Glomerular visceral epithelial cell (primary cell): ENCODE results near the gene WFIKKN2.

Source experiments
- DNase-seq: peaks from one replicate; pipeline ENCODE4 v3.0.0-alpha.2; 2016; ENCODE audit errors: extremely low spot score

Gene WFIKKN2

DNA sequence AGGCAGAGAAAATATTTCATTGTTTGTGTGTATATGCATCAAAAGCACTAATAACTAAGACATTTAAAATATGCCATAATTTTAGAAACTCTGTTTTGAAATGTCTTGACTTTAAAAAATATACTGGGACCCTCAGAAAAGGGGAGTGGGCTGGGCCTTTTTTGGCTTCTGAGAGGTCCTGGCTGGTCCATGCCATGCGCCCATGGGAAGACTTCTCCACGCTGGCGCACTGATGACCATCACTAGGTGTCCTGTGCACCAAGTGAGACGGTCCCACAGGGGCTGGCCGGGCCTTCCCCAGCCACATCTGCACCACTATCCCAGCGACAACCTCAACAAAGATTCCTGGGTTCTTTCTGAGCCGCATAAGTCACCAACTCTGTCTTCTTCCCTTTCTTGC is 27.0 kb upstream of the WFIKKN2 start:
- DNase-seq = no peak

DNA sequence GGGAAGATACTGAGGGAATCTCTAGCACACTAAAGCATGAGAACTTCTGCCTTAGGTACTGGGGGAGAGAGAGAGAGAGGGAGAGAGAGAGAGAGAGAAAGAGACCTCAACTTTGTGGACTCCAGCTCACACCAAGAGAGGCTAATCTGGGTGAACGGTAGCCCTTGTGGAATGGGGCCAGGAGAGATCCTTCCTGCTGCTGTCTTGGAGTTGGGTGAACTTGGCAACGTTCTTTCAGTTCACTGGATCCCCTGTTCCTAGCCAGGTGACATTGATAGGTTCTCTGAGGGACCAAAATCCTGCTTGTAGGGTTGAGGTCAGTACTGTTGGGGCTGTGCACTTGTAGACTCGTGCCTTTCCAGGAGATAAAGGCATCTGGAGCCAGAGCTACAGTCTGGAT is 26.5 kb upstream of the WFIKKN2 start:
- no peak for DNase-seq

DNA sequence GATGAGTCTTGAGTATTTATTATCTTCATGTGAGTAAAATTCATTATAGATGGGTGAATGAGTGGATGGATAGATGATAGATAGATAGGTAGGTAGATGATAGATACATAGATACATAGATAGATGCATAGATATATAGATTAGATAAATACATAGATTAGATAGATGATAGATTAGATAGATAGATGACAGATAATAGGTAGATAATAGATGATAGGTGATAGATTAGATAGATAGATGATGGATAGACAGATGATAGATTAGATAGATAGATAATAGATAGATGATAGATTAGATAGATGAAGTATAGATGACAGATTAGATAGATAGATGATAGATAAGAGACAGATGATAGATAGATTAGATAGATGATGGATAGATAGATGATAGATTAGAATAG is 21.8 kb upstream of the WFIKKN2 start:
- DNase-seq = no peak

DNA sequence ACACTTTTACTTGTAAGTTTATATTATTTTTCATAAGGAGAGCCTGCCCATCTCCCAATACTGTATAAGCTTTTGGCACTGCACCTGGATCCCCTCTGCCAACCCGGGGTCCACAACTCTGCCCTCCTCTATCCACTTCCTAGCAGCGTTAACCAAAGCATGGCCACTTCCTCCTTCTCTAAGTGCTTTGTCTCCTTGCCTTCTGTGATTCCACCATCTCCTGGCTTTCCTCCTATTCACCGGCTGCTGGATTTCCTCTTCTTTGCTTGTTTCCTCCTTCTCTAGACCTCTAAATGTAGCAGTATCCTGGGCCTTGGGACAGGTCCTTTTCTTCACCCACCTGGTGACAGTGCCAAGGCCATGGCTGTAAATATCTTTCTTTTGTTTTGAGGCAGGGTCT is 20.0 kb upstream of the WFIKKN2 start:
- no peak for DNase-seq

DNA sequence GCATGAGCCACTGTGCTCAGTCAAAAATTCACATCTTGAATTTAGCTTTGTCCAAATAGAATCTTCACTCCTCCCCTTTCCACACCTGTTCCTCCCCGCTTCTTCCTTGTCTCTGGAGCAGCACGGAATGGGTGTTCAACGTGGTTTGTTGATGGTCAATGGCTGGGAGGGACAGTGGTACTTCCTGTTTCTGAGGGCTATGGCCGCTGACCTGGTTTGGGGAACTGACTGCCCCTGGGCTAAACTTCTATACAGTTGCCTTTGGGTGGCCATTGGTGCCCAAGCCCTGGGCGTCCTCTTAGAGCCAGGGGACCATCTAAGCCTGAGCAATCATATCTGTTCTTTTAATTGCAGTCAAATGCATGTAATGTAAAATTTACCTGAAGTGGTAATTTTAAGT is 19.1 kb upstream of the WFIKKN2 start:
- no peak for DNase-seq

DNA sequence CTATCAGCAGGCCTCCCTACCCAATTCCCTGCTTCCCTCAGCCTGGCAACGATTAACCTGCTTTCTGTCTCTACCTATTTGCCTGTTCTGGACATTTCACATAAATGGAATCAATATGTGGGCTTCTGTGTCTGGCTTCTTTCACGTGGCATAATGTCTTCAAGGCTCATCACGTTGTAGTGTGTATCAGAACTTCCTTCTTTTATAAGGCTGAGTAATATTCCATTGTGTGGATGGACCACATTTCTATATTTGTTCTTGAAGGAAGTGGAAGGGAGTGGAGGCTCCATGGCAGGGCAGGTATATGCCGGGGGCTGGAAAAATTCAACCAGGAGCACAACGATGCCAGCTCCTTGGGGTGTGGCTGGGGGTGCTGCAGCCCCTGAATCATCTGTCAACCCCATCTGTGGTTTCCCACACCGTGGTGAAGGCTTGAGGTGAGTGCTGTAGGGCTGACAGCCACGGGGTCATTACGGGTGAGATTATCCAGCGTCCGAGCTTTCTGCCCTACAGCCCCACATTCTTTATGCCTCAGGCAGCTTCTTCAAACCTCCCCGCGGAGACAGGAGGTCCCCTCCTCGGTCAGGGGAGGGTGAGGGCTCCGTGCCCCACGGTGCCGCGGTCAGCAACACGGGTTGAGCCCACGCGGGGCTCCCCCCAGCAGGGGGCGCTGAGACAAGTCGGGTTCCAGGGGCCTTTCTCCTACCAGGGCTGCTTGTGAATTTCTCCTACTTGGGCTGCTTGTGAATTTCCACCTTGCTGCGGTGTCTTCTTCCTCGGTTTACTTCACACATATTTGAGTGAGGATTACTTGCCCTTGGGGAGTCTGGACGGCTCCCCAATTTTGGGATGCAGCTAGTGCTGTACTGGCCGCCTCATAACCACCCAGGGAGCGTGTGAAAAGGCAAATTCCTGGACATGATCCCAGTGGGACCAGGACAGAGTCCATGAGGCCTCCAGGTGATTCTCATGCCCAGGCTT is 18.3 kb upstream of the WFIKKN2 start:
- peak; percentile 16 for DNase-seq

DNA sequence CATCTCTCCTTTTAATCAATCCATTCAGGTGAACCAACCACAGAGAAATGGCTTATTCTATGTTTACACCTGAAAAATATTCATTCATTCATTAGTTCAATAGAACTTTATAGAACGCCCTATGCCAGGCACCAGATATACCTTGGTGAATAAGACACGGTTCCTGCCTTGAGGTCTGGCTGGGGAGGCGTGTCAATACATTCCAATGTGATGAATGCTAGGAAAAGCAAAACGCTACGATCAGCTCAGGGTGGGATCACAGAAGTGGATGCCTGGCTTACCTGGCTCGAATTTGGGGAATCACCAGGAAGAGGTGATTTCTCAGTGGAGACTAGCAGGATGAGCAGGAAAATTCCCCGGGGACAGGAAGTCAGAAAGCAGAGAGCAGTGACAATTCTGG is 17.5 kb upstream of the WFIKKN2 start:
- peak; percentile 57 for DNase-seq

DNA sequence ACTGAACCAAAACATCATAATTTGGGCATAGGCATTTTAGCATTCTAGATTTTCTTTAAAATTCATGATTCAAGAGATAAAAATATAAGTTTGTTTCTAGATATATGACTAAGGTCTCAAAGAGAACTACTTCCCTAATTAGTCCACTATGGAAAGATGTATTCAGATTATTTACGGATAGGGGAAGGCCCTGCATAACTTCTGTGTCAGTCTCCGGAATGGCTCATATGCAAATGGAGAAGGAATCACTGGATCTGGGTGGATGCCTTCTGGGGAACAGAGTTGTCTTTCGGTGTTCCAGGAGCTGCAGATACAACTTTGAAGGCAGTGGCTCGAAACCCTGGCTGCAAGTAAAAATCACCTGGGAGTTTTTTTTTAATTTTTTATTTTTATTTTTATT is 17.1 kb upstream of the WFIKKN2 start:
- no peak for DNase-seq

DNA sequence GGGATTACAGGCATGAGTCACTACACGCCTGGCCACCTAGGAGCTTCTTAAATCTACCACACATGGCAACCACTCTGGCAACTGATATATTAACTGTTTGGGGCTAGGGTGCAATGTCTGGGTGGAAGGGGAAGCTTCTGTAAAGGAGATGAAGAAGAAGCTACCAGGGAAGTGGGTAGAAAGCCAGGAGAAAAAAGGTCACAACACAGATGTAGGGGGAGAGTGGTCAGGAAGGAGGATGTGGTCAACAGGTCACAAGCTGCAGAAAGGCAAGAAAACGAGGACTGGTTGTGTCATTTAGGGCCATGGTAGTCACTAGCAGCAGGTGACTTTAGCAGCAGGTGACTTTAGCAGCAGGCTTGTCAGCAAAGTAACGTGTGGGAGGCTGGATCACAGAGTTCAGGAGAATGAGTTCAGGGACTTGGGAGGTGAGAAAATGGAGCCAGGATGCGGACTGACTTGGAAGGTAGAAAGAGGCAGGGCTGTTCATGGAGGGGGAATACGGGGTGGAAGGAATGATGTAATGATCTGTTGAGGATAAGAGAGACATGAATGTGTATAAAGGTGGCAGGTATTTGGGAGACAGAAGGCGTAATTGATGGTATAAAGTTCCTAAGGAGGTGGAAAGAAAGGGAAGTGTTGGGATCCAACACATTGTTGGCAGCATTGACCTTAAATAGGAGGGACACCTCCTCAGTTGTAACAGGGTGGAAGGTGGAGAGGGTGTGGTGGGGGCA is 16.3 kb upstream of the WFIKKN2 start:
- peak; percentile 44 for DNase-seq

DNA sequence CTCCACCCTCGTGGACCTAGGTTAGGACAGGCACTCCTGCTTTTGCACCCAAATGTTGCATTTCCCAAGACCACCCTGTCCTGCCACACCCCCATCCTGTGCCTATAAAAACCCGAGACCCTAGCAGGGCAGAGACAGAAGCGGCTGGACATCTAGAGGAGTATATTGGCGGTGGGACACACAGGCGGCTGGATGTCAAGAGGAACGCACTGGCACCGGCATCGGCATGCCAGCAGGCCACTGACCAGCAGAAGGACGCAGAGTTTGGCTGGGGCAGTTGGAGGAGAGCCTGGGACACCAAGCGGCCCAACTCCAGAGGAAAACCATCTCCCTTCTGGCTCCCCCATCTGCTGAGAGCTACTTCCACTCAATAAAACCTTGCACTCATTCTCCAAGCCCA is 14.7 kb upstream of the WFIKKN2 start:
- DNase-seq = no peak

DNA sequence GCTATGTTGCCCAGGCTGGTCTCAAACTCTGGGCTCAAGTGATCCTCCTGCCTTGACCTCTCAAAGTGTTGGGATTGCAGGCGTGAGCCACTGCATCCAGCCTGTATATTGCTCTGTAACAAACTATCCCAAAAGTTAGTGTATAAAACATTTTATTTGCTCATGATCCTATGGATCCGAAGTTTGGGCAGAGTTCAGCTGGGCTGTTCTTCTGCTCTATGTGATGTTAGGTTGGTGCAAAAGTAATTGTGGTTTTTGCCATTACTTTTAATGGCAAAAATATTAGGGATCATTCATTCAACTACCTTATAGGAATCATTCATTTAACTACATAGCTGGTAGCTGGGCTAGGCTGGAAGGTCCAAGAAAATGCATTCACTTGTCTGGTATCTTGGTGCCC is 12.8 kb upstream of the WFIKKN2 start:
- no peak for DNase-seq

DNA sequence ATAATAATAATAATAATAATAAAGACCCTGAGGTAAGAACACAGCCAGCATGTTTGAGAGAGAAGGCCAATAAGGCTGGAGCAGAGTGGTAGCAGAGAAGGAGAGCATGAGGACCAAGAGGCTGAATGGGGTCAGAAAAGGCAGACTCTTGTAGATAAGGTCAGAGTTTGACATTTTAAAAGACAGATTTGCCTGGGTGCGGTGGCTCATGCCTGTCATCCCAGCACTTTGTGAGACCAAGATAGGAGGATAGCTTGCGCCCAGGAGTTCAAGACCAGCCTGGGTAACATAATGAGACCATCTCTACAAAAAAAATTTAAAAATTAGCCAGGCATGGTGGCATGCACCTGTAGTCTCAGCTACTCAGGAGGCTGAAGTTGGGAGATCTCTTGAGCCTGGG is 11.0 kb upstream of the WFIKKN2 start:
- DNase-seq = no peak

DNA sequence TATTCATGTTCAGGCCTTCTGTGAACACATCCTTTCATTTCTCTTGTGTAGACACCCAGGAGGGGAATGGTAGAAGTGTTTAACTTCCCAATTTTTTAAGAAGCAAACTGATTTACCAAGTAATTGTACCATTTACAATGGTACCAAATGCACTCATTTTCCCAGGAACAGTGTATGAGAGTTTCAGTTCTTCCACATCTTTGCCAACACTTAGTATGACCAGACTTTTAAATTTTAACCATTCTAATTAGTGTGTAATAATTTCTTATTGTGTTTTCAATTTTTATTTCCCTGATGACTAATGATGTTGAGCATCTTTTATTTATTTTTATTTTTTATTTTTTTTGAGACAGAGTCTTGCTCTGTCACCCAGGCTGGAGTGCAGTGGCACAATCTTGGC is 10.2 kb upstream of the WFIKKN2 start:
- no peak for DNase-seq

DNA sequence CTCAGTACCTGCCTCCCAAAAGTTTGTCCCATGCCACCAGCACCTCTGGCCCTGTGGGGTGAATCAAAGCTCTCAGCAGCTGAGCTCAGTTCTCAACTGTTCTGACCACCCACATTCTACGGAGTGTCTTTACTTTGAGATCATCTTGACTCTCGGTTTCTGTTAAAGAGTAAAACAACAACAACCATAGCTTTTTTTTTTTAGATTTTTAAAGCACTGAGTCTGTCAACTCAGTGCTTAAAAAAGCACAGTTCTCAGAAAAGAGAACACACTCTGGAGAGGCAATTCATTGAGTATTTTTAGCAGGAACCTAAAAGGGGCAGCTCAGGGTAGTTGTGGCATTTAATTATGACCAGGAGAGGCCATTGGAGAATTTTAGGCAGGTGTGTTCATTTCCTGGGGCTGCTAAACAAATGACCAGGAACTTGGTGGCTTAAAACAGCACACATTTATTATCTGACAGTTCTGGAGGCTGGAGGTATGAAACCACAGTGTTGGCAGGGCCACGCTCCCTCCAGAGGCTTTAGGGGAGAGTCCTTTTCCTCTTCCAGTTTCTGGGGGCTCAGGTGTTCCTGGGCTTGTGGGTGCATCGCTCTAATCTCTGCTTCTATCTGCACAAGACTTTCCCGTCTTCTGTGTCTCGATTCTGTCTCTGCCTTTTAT is 6.7 kb upstream of the WFIKKN2 start:
- DNase-seq = no peak

DNA sequence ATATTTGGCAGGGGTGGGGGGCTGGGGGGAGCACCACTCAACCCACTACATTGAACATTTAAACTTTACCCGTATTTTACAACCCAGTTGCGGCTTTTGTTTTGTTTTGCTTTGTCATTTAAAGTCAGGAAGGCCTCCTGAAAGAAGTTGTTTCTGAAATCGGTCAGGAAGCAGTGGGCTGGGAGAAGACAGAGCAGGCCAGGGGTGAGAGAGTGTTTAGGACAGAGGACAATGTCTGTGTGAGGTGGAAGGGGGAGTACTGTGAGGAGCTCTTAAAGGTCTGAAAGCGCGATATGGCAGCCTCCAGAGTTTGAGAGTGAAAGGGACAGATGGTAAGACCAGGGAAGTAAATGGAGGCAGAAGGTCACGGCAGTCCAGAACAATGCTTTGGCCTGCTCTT is 6.1 kb upstream of the WFIKKN2 start:
- DNase-seq = no peak

DNA sequence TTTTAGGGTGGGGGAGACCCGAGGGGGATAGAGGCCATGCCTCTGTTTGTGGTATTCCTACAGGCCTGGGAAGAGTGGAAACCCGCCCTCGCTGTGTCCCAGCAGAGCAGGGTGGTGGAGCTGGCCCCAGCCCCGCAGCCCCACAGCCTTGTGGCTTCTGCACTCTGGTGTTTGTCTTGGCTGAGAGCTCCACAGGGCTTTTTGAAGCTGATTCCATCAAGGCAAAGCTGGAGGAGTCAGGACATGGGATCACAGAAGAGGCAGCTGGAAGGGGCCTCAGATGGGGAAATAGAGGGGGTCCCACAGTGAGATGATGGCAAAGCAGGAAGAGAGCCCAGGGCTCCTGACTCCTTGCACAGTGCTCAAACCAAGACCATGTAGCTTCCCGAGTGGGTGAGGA is 5.0 kb upstream of the WFIKKN2 start:
- DNase-seq = no peak

DNA sequence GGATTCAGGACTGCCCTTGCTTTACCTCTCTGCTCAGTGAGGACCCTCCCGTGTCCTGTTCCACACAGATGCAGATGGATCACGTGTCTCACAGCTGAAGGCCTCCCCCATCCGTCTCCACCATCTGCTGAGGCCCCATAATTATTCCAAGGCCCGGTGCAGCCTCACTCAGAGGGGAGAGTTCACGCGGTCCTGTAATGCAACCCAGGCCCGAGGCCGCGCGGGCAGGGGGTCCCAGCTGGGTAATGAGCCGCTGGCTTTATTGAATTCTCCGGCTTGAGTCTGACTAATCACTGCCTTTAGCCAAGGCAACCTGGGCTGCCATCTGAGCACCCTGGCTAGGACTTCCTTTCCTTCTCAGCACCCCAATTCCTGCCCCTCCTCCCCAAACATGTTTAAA is 4.4 kb upstream of the WFIKKN2 start:
- DNase-seq = no peak

DNA sequence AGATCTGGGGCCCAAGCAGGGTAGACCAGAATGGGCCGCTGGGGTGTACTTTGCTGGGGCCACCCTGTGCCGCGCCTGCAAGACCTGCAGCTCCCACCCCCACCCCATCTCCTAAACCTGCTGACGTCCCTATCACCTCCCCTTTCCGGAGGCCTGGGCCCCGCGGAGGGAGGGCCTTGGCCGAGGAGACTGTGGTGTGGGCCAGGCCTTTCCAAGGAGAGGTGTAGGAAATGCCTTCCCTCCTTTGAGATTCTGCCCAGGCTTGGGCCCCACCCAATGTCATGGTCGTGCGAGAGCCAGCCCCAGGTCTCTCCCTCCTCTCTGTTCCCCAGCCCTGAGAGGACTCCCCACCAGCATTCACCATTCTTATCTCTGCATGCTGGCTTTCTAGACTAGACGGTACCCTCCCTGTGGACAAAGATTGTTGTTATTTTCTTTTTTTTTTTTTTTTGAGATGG is 3.9 kb upstream of the WFIKKN2 start:
- no peak for DNase-seq

DNA sequence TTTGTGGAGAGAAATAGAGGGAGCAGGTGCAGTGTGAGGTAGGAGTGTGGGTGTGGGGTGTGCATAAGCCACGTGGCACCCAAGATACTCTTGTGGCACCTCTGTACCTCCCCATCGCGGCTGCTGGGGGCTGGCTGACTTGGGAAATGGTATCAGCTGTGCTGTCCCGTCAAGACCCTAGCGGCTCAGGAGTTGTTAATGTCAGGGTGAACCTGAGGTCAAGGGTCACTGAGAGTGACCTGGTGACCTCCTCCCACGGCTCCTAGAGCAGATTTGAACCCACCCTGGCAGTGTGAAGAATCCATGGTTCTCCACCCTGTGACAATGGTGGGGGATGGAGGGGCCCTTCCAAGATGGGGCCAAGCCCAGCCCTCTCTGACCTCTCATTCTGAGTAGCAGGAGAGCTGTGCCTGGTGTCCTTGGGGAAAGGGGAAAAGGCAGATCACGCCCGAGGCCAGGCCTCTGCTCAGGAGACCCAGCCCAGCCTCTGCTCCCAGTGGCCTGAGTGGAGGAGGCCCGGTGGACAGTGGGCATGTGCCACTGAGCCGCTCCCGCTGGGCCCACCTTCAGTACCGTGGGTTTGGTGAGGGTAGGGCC is 3.0 kb upstream of the WFIKKN2 start:
- DNase-seq = no peak

DNA sequence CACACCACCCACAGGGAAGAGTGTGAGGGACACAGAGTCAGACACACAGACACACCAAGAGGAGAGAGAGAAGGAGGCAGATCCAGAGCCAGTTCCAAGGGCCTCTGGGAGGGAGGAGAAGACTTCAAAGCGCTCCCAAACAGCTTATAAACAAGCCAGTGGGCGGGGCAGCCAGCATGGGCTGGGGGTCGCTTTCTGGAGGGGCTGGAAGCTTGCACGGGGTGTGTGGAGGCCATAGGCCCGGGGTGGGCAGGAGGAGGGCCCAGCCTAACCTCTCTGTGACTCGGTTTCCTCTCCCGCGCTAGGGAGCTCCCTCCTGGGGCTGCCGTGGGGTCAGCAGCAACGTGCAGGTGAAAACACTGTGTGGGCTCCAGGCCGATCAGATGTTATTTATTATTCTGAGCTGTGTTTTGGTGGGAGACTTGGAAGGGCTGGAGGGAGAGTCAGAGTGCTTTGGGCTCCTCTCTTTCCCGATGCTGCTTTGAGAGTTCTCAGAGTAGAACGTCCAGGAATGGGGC is 2.5 kb upstream of the WFIKKN2 start:
- DNase-seq = no peak

DNA sequence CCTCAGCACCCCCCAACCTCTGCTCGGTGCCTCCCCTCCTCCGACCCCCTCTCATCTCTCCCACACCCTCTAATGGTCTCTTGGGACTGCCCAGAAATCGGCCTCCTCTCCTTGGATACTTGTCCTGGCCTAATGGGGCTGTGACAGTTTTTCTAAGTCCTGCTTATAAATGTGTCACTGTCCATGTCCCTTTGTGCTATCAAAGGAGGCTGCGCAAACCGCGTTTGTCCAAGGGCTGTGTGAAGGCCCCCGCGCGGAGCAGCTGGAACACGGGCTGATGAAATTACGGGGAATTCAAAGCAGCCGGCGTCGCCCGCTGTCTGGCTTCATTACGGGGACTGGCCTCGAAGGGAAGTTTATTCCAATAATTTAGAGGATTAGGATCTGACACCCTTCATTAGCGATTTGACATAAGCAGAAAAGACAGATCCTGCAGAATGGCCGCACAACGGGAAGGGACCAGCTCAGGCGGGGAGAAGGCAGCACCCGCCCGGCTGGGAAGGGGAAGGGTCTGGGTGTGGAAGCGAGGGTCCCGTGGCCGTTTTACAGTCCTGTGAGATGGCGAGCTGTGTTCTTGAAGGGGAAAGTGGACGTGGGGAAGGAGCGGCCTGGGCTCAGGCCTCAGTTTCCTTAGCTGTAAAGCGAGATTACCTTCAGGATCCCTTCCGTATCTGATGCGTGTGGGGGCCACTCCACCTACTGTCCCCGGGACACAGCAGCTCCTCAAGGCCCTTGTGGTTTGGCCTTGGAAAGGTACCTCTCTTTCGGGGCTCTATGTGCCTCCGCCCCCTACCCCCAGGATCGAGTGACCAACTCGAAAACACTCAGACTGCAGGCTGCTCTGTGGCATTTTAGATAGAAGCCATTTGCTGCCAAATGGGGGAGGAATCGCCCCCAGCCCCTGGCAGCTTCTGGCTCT is 1.6 kb upstream of the WFIKKN2 start:
- no peak for DNase-seq
